ENCODE results near the gene RASL10B.

Gene RASL10B

GRCh38 chr17:35717475-35717874 is 14.0 kb upstream of the RASL10B start:
- DNase-seq (ENCODE audit: low read depth) = no peak

DNA sequence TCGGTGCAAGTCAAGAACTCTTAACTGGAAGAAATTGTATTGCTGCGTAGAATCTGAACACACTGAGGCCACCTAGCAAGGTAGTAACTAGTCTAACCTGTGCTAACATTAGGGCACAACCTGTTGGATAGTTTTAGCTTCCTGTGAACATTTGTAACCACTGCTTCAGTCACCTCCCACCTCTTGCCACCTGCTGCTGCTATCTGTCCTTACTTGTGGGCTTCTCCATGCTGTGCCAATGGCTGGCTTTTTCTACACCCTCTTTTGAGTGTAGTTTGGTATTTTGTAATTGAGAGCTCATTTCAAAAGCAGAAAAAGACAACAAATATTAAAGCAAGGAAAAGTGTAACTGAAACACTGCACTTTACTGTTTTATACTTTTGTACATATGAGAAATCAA is 7.7 kb upstream of the RASL10B start:
- DNase-seq (ENCODE audit: low read depth) = no peak

- DNase-seq (ENCODE audit: low read depth) = no peak
Measured at GRCh38 chr17:35725058-35725457, 6.4 kb upstream of the RASL10B start.

- DNase-seq (ENCODE audit: low read depth) = no peak
Measured at GRCh38 chr17:35725802-35726126, 5.7 kb upstream of the RASL10B start.

DNA sequence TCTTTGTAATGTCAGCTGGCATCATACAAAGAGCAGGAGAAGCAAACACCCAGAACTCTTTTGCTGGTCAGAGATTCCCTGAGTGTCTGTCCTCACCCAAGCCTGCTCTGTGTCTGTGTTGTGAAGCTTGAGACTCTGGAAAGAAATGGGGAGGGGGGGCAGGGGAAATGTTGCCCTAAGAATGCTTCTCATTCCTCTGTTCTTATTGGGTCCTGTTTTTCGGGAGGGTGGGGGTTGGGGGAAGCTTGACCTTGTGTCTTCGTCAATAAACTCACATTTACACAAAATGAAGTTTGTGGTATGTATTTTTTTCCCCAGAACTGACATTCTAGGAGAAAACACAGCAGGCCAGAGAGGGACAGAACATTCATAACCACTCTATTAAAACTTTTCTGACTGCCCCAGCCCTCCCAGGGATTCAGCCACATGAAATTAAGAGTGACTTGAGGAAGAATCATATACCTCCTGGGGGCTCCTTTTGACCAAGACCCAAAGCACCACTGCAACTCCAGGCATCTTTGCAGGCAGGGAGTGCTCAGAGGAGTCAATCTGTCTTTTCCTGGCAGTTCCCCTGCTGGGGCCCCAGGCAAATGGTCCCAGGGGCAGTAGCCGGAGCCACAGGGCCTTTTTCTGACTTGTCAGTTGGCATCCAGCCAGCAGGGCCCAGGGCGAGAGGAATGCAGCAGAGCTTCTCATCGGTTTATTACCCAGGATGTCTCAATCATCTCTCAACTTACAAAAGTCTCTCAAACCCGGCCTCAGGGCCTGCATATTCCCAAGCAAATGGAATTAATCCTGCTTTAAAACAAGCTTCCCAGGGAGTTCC is 5.1 kb upstream of the RASL10B start:
- DNase-seq (ENCODE audit: low read depth) = no peak

GRCh38 chr17:35726953-35727460 is 4.4 kb upstream of the RASL10B start:
- no peak for DNase-seq (ENCODE audit: low read depth)

GRCh38 chr17:35727635-35728034 is 3.8 kb upstream of the RASL10B start:
- no peak for DNase-seq (ENCODE audit: low read depth)

DNA sequence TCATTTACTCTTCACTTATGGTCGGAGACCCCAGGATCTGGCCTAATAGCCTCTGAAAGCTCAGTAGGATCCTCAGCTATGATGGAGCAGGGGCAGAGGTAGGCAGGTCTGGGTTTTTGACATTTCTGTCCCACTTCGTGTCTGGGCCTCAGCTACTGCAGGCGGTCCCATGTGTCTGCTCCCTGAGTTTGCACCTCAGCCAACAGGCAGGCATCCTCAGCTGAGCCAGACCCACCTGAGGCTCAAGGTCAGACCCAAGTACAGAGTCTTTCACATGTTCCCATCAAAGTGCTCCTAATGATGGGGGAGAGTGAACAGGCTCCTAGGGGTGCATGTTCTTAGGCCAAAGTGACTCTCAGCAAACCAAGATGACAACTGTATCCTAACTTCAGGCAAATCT is 2.9 kb upstream of the RASL10B start:
- no peak for DNase-seq (ENCODE audit: low read depth)

DNA sequence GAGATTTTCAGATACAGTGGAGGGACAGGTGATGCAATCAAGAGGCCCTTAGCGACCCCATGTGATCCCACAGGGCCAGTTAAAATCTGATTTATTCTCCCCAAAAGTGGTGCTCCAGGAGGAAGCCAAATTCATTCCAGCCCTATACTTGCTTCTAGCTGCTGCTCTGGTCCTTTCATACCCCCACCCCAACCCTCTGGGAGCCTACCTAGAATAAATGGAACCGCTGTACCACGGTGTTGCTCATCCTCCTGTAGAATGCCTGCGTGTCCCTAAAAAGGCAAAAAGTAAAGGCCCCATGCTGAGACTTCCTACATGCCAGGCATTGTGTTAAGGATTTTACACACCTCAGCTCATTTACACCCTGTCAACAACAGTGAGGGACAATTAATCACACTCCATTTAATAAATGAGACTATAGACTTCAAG is 2.0 kb upstream of the RASL10B start:
- no peak for DNase-seq (ENCODE audit: low read depth)

DNA sequence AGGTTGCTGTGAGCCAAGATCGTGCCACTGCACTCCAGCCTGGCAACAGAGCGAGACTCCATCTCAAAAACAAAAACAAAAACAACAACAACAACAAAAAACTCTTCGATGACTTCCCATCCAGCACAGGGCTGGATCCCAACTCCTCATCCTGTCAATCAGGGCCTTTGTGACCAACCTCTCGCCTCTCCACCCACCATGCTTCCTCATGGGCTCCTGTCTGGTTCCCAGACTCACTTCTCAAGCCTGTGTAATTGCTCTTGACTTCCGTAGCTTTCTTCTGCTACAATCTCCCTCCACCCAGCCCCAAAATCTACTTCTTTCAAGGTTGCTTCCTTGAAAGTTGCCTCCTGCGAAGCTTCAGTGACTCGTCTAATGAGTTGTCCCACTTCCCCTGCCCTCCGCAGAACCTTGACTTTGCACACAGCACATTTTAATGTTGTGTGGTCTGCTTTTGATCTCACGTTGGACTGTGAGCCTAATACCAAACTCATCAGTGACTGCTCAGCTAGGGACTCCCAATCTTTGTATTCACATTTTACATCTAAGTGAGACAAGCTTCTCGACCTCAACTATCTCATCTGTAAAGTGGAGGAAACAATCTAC is 936 bp upstream of the RASL10B start:
- DNase-seq (ENCODE audit: low read depth) = no peak

- DNase-seq (ENCODE audit: low read depth) = no peak
Measured at GRCh38 chr17:35731917-35732805, 722 bp downstream of the RASL10B start.

DNA sequence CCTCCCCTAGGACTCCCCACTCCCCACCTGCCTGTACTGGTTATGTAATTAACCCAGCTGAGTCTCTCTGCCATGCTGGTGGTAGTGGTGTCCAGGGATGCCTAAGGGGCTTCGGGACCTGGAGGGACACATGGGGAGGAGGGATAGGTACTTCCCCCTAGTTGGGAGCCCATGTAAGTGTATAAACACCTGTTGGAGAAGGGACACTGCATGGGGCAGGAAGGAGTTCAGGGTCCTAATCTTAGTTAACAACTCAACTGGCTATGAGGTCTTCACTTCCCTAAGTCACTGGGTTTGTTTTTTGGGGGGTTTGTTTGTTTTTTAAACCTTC is 1.3 kb downstream of the RASL10B start:
- DNase-seq (ENCODE audit: low read depth) = no peak

DNA sequence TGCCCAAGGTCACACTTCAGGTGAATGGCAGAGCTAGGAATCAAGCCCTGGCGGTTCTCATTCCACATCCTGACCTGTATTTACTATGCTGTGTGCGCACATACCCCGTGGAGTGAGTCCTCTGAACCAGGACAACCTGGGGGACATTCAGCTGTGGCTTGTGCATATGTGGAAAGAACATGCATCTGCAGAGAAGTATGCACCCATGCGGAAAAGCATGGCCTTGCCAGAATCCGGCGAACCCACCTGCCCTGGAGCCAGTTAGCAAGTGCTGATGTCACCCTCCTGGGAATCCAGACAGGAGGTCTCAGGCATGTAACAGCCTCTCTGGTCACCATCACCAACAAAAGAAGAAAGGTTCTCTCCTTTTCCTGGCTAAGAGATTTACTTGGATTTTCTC is 1.9 kb downstream of the RASL10B start:
- no peak for DNase-seq (ENCODE audit: low read depth)

DNA sequence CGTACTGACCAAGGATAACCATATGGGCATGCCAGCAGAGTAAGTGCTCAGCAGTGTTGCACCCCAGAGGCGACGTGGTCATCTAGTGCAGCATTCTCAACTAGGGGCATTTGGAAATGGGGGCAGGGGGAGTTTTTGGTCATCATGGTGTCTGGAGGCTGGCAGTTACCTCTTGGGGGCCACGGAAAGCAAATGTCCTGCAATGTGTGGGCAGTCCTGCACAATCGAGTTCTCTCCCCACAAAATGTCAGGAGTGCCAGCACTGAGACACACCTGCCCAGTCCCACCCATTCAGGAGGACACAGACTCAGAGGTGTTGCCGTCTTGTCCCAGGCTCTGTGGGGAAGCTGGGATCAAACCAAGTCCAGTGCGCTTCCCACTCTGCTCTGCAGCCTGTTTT is 3.0 kb downstream of the RASL10B start:
- DNase-seq (ENCODE audit: low read depth) = no peak

DNA sequence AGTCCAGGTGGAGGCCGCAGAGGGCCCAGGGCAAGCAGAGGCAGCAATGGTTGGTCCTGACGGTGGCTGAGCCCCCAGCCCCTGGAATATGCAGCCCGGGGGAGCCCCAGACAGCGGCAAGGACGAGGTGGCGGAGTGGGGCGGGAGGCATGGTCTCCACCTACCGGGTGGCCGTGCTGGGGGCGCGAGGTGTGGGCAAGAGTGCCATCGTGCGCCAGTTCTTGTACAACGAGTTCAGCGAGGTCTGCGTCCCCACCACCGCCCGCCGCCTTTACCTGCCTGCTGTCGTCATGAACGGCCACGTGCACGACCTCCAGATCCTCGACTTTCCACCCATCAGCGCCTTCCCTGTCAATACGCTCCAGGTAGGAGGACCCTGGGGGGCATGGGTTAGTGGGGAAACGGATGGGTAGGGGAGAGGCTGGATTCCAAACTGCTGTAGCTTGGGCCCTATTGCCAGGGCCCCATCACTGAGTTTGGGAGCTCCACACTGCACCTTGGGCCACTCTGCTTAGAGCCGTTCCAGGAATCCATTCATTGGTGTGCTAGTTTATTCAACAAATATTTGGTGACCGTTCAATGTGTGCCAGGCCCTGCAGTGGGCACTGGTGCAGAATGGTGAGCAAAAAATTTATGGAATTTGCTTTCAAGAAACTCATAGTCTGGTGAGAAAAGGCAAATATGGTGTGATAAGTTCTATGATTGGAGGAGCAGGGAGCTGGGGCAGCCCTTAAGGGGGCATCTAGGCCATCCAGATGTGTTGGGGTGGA is 3.8 kb downstream of the RASL10B start:
- DNase-seq (ENCODE audit: low read depth) = no peak

DNA sequence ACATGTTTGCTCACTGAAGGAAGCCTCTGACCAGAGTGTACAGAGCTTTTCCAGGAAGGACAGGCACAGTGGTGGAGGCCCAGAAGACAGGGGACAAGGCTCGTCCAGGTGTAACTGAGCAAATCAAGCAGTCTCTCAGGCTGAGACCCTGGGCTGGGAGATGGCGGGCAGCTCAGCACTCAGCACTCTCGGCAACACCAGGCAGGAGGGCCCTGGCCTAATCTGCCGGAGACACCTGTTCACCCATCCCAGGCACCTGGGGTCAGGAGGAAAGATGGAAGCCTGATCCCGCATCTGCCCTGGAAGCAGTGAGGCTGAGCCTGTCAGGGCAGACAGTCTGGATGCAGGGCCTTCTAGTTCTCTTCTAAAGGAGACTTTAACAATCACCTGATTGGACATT is 4.8 kb downstream of the RASL10B start:
- DNase-seq (ENCODE audit: low read depth) = no peak

GRCh38 chr17:35738519-35739133 is 7.2 kb downstream of the RASL10B start:
- DNase-seq (ENCODE audit: low read depth) = no peak

DNA sequence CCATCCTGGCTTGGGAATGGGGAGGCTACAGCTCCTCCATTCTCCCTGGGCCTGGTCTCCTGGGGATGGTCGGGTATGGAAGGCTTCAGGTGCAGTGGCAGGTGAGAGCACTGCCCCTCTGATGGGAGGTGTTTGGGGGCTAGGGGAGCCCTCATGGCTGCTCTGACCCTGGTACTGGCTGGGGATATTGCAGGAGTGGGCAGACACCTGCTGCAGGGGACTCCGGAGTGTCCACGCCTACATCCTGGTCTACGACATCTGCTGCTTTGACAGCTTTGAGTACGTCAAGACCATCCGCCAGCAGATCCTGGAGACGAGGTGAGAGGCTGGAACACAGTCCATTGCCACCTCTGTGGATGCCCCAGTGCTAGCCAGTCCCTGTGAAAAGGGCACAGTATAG is 8.8 kb downstream of the RASL10B start:
- no peak for DNase-seq (ENCODE audit: low read depth)

- no peak for DNase-seq (ENCODE audit: low read depth)
Measured at GRCh38 chr17:35740997-35741931, 9.8 kb downstream of the RASL10B start.

GRCh38 chr17:35742496-35742895 is 11.1 kb downstream of the RASL10B start:
- no peak for DNase-seq (ENCODE audit: low read depth)
